SU-DHL-6 (cell line): ENCODE data around the gene BCO1.

ENCODE experiments used
- H2AFZ ChIP-seq: fragments of 200-600 bp; sonication (generic); 2 replicates; pipeline ENCODE4 v1.6.1; 2014; ENCODE audit warnings: low read depth, mild to moderate bottlenecking, moderate library complexity, mixed read lengths, antibody characterized with exemption, low read length; ENCODE audit not compliant: severe bottlenecking
- H3F3A ChIP-seq: fragments of 200-600 bp; shearing (Covaris generic); 2 replicates; pipeline ENCODE4 v1.6.0; 2016; ENCODE audit warnings: antibody characterized with exemption, mild to moderate bottlenecking; ENCODE audit not compliant: insufficient read depth
- H3K27ac ChIP-seq: fragments of 200-600 bp; sonication (generic); 2 replicates; pipeline ENCODE4 v1.5.1; 2016; ENCODE audit warnings: low read depth, mild to moderate bottlenecking, low read length, moderate library complexity, mixed read lengths
- H3K27me3 ChIP-seq: fragments of 200-600 bp; sonication (generic), shearing (Covaris generic); 2 replicates; pipeline ENCODE4 v1.6.0; 2014; ENCODE audit warnings: mild to moderate bottlenecking, low read length
- H3K36me3 ChIP-seq: fragments of 200-600 bp; sonication (generic); 2 replicates; pipeline ENCODE4 v1.6.1; 2014; ENCODE audit warnings: mild to moderate bottlenecking, low read length, mixed read lengths
- H3K4me2 ChIP-seq: fragments of 300-600, 200-600 bp; shearing (Covaris generic), sonication (generic); 2 replicates; pipeline ENCODE4 v1.6.0; 2014; ENCODE audit warnings: low read length, low read depth, mild to moderate bottlenecking; ENCODE audit not compliant: poor library complexity, severe bottlenecking
- H3K4me3 ChIP-seq: fragments of 200-600 bp; sonication (generic); 2 replicates; pipeline ENCODE4 v1.5.1; 2014; ENCODE audit warnings: antibody characterized with exemption, low read length, mild to moderate bottlenecking, mixed read lengths; ENCODE audit not compliant: insufficient read depth, poor library complexity, severe bottlenecking
- H3K79me2 ChIP-seq: fragments of 200-600 bp; sonication (generic); 2 replicates; pipeline ENCODE4 v1.6.1; 2014; ENCODE audit warnings: mild to moderate bottlenecking, low read length, moderate library complexity; ENCODE audit not compliant: insufficient read depth
- H3K9ac ChIP-seq: fragments of 200-600 bp; sonication (generic); 2 replicates; pipeline ENCODE4 v1.7.0; 2014; ENCODE audit warnings: mild to moderate bottlenecking, low read length
- H3K9me2 ChIP-seq: fragments of 200-600 bp; sonication (generic); replicated peaks from 2 replicates; pipeline ENCODE4 v1.6.1; 2014; ENCODE audit warnings: low read length; ENCODE audit not compliant: insufficient read depth
- H3K9me3 ChIP-seq: fragments of 200-600 bp; sonication (generic); 2 replicates; pipeline ENCODE4 v1.6.1; 2014; ENCODE audit warnings: low read length, mixed read lengths; ENCODE audit not compliant: insufficient read depth
- H4K20me1 ChIP-seq: fragments of 200-600 bp; sonication (generic); 2 replicates; pipeline ENCODE4 v1.6.1; 2014; ENCODE audit warnings: low read depth, mild to moderate bottlenecking, antibody characterized with exemption, low read length, moderate library complexity, mixed read lengths
- EZH2phosphoT487 ChIP-seq: fragments of 200-600 bp; sonication (generic), shearing (Covaris generic); conservative IDR thresholded peaks from 2 replicates; pipeline ENCODE4 v1.6.1; 2018; ENCODE audit warnings: mild to moderate bottlenecking, antibody characterized with exemption, low read length, moderate library complexity, mixed read lengths
- TF ChIP-seq, protein P1 (sequence below): fragments of 200-600 bp; sonication (generic); IDR thresholded peaks from one replicate; pipeline ENCODE4 v1.5.1; 2017; ENCODE audit warnings: antibody characterized with exemption, mild to moderate bottlenecking, low read length, moderate library complexity; ENCODE audit not compliant: insufficient read depth, poor library complexity, severe bottlenecking

The BCO1 gene

DNA sequence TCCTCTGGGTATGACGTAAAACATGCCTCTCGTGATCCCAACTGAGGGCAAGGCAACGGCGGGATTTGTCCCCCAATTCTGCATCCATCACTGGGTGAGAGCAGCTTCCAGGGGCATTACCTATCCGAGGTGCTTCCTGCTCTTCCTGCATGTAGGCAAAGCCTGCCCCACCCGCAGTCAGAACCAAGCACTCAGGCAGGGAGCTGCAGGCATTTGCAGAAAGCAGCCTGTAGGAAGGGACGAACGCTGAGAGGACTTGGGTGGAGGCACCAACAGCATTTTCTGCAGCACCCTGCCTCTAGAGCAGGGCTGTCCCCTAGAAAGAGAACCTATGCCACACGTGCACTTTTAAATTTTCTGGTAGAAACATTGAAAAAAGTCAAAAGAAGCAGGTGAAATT, 5.5 kb downstream of the BCO1 start:
- no peak overlapping the region for H3K4me3 ChIP-seq
- H3K4me2 ChIP-seq = no peak overlapping the region
- no peaks in the 10 kb centered on the region for H3K27me3 ChIP-seq
- H3K27ac ChIP-seq = no peak overlapping the region
- H3K79me2 ChIP-seq = no peaks in the 10 kb centered on the region
- no peak overlapping the region for H3K9ac ChIP-seq
- no peaks in the 10 kb centered on the region for H3K36me3 ChIP-seq
- H3K9me3 ChIP-seq = no peaks in the 10 kb centered on the region
- H3K9me2 ChIP-seq = no peaks in the 10 kb centered on the region
- no peak overlapping the region for H2AFZ ChIP-seq
- TF ChIP-seq EZH2phosphoT487 = no peak
- TF ChIP-seq, protein P1, sequence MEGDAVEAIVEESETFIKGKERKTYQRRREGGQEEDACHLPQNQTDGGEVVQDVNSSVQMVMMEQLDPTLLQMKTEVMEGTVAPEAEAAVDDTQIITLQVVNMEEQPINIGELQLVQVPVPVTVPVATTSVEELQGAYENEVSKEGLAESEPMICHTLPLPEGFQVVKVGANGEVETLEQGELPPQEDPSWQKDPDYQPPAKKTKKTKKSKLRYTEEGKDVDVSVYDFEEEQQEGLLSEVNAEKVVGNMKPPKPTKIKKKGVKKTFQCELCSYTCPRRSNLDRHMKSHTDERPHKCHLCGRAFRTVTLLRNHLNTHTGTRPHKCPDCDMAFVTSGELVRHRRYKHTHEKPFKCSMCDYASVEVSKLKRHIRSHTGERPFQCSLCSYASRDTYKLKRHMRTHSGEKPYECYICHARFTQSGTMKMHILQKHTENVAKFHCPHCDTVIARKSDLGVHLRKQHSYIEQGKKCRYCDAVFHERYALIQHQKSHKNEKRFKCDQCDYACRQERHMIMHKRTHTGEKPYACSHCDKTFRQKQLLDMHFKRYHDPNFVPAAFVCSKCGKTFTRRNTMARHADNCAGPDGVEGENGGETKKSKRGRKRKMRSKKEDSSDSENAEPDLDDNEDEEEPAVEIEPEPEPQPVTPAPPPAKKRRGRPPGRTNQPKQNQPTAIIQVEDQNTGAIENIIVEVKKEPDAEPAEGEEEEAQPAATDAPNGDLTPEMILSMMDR = no peak
- H4K20me1 ChIP-seq = no peaks in the 10 kb centered on the region
- H3F3A ChIP-seq = no peaks in the 10 kb centered on the region

GRCh38 chr16:81251871-81252270, 13.4 kb downstream of the BCO1 start:
- no peaks in the 10 kb centered on the region for H4K20me1 ChIP-seq
- no peaks in the 10 kb centered on the region for H3K9me2 ChIP-seq
- H3F3A ChIP-seq = no peaks in the 10 kb centered on the region
- H3K9me3 ChIP-seq = no peaks in the 10 kb centered on the region
- H3K79me2 ChIP-seq = no peaks in the 10 kb centered on the region
- no peak overlapping the region for H2AFZ ChIP-seq
- H3K9ac ChIP-seq = no peak overlapping the region
- H3K4me3 ChIP-seq = no peak overlapping the region
- no peak overlapping the region for H3K4me2 ChIP-seq
- H3K27ac ChIP-seq = no peak overlapping the region
- no peaks in the 10 kb centered on the region for H3K27me3 ChIP-seq
- no peaks in the 10 kb centered on the region for H3K36me3 ChIP-seq
- no peak for TF ChIP-seq EZH2phosphoT487
- TF ChIP-seq, protein P1 = no peak

DNA sequence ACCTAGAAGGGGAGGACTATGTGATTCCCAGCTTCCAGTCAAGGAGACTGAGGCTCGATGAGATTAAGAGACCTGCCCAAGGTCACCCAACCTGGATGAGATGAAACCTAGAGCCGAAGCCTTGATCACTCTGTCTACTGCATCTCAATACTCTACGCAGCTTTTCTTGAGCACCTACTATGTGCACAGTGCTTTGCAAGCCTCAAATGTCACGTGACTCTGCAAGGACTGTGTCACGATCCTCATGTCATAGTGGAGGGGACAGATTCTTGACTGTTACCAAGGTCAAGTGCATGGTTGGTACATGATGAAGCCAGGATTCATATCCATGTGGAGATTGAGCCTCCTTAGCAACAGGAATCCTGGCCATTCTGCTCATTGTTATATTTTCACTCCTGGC, 14.7 kb downstream of the BCO1 start:
- Histone ChIP-seq H3K27me3 (no peaks in the 10 kb centered on the region), H3K79me2 (no peaks in the 10 kb centered on the region), H3K27ac (no peak overlapping the region), H2AFZ (no peak overlapping the region), H3F3A (no peaks in the 10 kb centered on the region), H3K36me3 (no peaks in the 10 kb centered on the region), H3K4me2 (no peak overlapping the region), H3K9ac (no peak overlapping the region), H3K4me3 (no peak overlapping the region), H3K9me2 (no peaks in the 10 kb centered on the region), H4K20me1 (no peaks in the 10 kb centered on the region), H3K9me3 (no peaks in the 10 kb centered on the region)
- no peak for TF ChIP-seq EZH2phosphoT487
- TF ChIP-seq, protein P1 = no peak
